ENCODE data around the gene SYNGR2. TPM values are rescaled to one million over a fixed set of nuclear protein-coding genes. Genes with fewer than 3 reads are reported as not detected.

The SYNGR2 gene
- 53.0 TPM for total RNA-seq

GRCh38 chr17:78168242-78168902 is at the start of gene SYNGR2:
Gene SYNGR2 (plus strand): TSS chr17:78168581. CDS start chr17:78168617, 36 bp downstream.

GRCh38 chr17:78128551-78129350 is 39.6 kb upstream of the SYNGR2 start, which contains the start of gene TMC6:
Gene TMC6 (minus strand): TSS chr17:78128755. CDS start chr17:78126832, 1,923 bp downstream.

GRCh38 chr17:78130437-78131101 is 37.8 kb upstream of the SYNGR2 start, which contains the start of gene TMC8:
Gene TMC8 (plus strand): TSS chr17:78130771. CDS start chr17:78131589, 818 bp downstream.

GRCh38 chr17:78186692-78187595 is 18.6 kb downstream of the SYNGR2 start, which contains the start of the genes AFMID and TK1:
Gene AFMID (plus strand): TSS chr17:78187362. CDS start chr17:78187371, 9 bp downstream.
Gene TK1 (minus strand): TSS chr17:78187052. CDS start chr17:78186994, 58 bp downstream.

GRCh38 chr17:78214016-78214705 is 45.8 kb downstream of the SYNGR2 start, which contains the start of gene BIRC5:
Gene BIRC5 (plus strand): TSS chr17:78214253. CDS start chr17:78214317, 64 bp downstream.

Small RNAs within 50 kb of the gene (small RNA-seq; reads per million reads assigned to genes)
- not detected for gene AC087645.1 (ENCODE audit: low replicate concordance)

Other genes with a start within 250 kb of the SYNGR2 start
- 25.2 TPM for gene TNRC6C, start 209.9 kb upstream of the SYNGR2 start, total RNA-seq
- 34.9 TPM for gene TMC6, start 39.8 kb upstream of the SYNGR2 start, total RNA-seq
- gene TMC8, start 37.8 kb upstream of the SYNGR2 start, total RNA-seq: 8.7 TPM
- 4.2 TPM for gene C17orf99, start 22.2 kb upstream of the SYNGR2 start, total RNA-seq
- gene TK1, start 18.5 kb downstream of the SYNGR2 start, total RNA-seq: 23.9 TPM
- gene AFMID, start 18.8 kb downstream of the SYNGR2 start, total RNA-seq: 43.0 TPM
- 18.5 TPM for gene BIRC5, start 45.7 kb downstream of the SYNGR2 start, total RNA-seq
- gene TMEM235, start 63.0 kb downstream of the SYNGR2 start, total RNA-seq: not detected
- 39.2 TPM for gene SOCS3, start 191.5 kb downstream of the SYNGR2 start, total RNA-seq
- 47.3 TPM for gene PGS1, start 210.1 kb downstream of the SYNGR2 start, total RNA-seq